T-cell (primary cell): ENCODE results near the gene NR5A2. TPM values are rescaled to one million over a fixed set of nuclear protein-coding genes. Genes with fewer than 3 reads are reported as not detected.
A peak's percentile ranks its signal among the peaks of the same experiment; 100 is the strongest.

ENCODE experiments used
- ATAC-seq, 4 experiments: fragments of 200-7000 bp in 3 of 4; fragments of 150-1000 bp in 1 of 4; cut with Tn5 transposase; replicated peaks in 1 of 4; 1 replicate in 3 of 4; 2 replicates in 1 of 4; pipeline ENCODE4 v1.10.0; 2021; ENCODE audit warnings: moderate library complexity in 3 of 4, mild to moderate bottlenecking in 2 of 4, moderate number of reproducible peaks in 1 of 4
- CTCF ChIA-PET, 2 donors: fragments of 300-600 bp; sonication (Branson Sonifier 250); formaldehyde crosslinking; loops; one replicate each; lab custom pipeline; 2022; ENCODE audit warnings: antibody characterized with exemption in 2 of 2; lab: Charles Lee
- POLR2A ChIA-PET, 2 donors: fragments of 300-600 bp; sonication (Branson Sonifier 250); formaldehyde crosslinking; loops; one replicate each; lab custom pipeline; 2022; ENCODE audit warnings: antibody characterized with exemption in 2 of 2; lab: Charles Lee
- DNase-seq, 35 experiments: peaks; one replicate each; pipeline versions ENCODE4 v3.0.0 to v3.0.0-alpha.2; 2013 to 2023
- H3K27ac ChIP-seq: one replicate; pipeline ENCODE4 v1.5.1; 2013; ENCODE audit warnings: low read length
- H3K27me3 ChIP-seq, 2 experiments: replicated peaks in 1 of 2; 1 replicate in 1 of 2; 2 replicates in 1 of 2; pipeline versions ENCODE4 v1.6.1 to v1.7.0; 2013; ENCODE audit warnings: low read length in 1 of 2, mixed read lengths in 1 of 2; ENCODE audit not compliant: control insufficient read depth in 2 of 2, insufficient read depth in 2 of 2; ENCODE audit errors: extremely low read depth in 1 of 2
- H3K36me3 ChIP-seq, 2 donors: 1 replicate in 1 of 2; 2 replicates in 1 of 2; pipeline versions ENCODE4 v1.6.1 to v1.7.0; 2013; ENCODE audit warnings: low read length in 1 of 2; ENCODE audit not compliant: control insufficient read depth in 2 of 2, insufficient read depth in 1 of 2; ENCODE audit errors: extremely low read depth in 1 of 2
- H3K4me1 ChIP-seq, 2 experiments: 1 replicate in 1 of 2; 2 replicates in 1 of 2; pipeline versions ENCODE4 v1.6.1 to v1.7.0; 2013; ENCODE audit warnings: low read length in 2 of 2, mixed read lengths in 1 of 2; ENCODE audit not compliant: insufficient read depth in 2 of 2, control insufficient read depth in 1 of 2; ENCODE audit errors: extremely low read depth in 1 of 2
- H3K4me3 ChIP-seq, 2 donors: 1 replicate in 1 of 2; 2 replicates in 1 of 2; pipeline versions ENCODE4 v1.5.1 to v1.7.0; 2013; ENCODE audit warnings: mild to moderate bottlenecking in 2 of 2, low read length in 1 of 2, moderate library complexity in 1 of 2; ENCODE audit not compliant: control insufficient read depth in 1 of 2; ENCODE audit errors: extremely low read depth in 1 of 2
- H3K9me3 ChIP-seq: 2 replicates; pipeline ENCODE4 v1.7.0; 2013
- H3K27ac Mint-ChIP-seq, 2 donors: one replicate each; pipeline ENCODE4 v1.8.0; 2020 to 2021; ENCODE audit warnings: mild to moderate bottlenecking in 2 of 2, mixed read lengths in 2 of 2
- H3K27me3 Mint-ChIP-seq, 2 donors: one replicate each; pipeline ENCODE4 v1.8.0; 2021 to 2022; ENCODE audit warnings: mixed read lengths in 2 of 2
- H3K36me3 Mint-ChIP-seq: one replicate; pipeline ENCODE4 v1.8.0; 2021; ENCODE audit warnings: mixed read lengths
- H3K4me1 Mint-ChIP-seq, 3 donors: one replicate each; pipeline ENCODE4 v1.8.0; 2020 to 2022; ENCODE audit warnings: mixed read lengths in 3 of 3, mild to moderate bottlenecking in 1 of 3
- H3K4me3 Mint-ChIP-seq, 3 donors: one replicate each; pipeline ENCODE4 v1.8.0; 2020 to 2022; ENCODE audit warnings: mild to moderate bottlenecking in 3 of 3, mixed read lengths in 3 of 3, moderate library complexity in 3 of 3
- H3K9me3 Mint-ChIP-seq, 3 donors: one replicate each; pipeline ENCODE4 v1.8.0; 2020 to 2022; ENCODE audit warnings: mixed read lengths in 3 of 3
- WGBS: methylation state at CpG from one replicate; pipeline ENCODE4 v1.1.5; 2013; ENCODE audit warnings: missing lambda C conversion rate; ENCODE audit not compliant: insufficient coverage; 5-methylcytosine and 5-hydroxymethylcytosine counted together
- total RNA-seq, 35 experiments: library from RNA in 6 of 35; stranded (reverse) in 6 of 35; fragments of 120-200 nt in 1 of 35; gene quantifications; one replicate each; pipeline versions ENCODE4 v1.2.1 to v1.2.4 and lab custom pipeline; 2013 to 2026

Gene NR5A2
- total RNA-seq, 5 donors from 2014 or later (not counting 1 experiment from before 2014, with no cell fraction given): 0.15 to 0.19 TPM; not detected in 3

DNA sequence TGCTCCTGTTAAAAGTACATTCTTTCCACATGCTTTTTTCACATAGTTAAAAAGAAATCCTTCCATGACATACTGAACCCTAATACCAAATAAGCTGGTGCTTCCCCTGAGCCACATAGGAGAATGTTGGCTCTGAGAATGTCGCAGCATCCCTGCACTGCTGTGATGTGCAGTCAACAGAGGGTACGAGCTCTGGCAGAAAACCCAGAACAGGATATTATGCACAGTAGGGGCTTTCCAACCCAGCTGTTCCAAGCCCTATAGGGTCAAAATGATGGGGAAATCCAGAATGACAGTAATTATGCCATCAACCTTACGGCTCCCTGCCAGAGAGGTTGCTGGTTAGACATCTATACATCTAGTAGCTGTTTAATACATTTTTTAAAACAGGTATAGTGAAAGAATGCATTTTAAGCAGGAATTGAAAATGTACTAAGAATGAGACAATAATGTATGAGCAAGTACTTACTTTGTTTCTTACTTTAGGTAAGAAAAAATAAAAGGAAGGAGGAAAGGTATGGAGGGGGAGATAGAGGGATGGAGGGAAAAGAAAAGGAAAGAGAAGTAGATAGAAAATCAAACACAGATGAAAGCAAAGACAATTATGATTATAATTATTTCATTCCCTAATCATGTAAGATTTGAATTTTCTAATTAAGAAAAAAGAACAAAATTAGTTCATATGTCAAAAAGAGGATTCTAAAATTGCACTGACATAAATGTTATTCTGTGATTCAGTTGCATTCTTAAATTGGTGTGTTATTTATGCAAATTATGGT is 126.0 kb downstream of the NR5A2 start:
- Histone ChIP-seq H3K9me3 (no peaks in the 10 kb centered on the region), H3K36me3 (no peaks in the 10 kb centered on the region), H3K4me3 (no peak overlapping the region), H3K4me1 (peaks cover 17 to 25% of the 10 kb centered on the region in 2 experiments), H3K27me3 (no peaks in the 10 kb centered on the region), H3K27ac (peak overlapping the region; percentile 70)
- WGBS: 0% methylated on average over 1 of the region's 3 CpGs
- Mint-ChIP-seq H3K4me1 (peaks cover 26 to 43% (median 27%) of the 10 kb centered on the region in 3 donors), H3K27me3 (no peaks in the 10 kb centered on the region), H3K27ac (peak overlapping the region; percentile 94), H3K36me3 (no peaks in the 10 kb centered on the region), H3K4me3 (peak overlapping the region; percentile 34 to 61 (median 35)), H3K9me3 (no peaks in the 10 kb centered on the region)
- POLR2A ChIA-PET: interaction anchor here in 1 of 2 donors (0.6 kb wide), 1 partner anchor 120 kb away, joined by 3 read pairs; no protein-coding TSS in a partner anchor
- CTCF ChIA-PET: interaction anchor here (0.5 to 1.2 kb wide), 3 partner anchors 13 to 1222 kb away, joined by 3 to 5 read pairs (median 3); no protein-coding TSS in a partner anchor
- DNase-seq: peak in 31 of 35 experiments; percentile 4 to 79 (median 50)
- ATAC-seq: peak; percentile 20 to 93 (median 30)

GRCh38 chr1:200154069-200154767 is 126.7 kb downstream of the NR5A2 start:
- H3K4me3 ChIP-seq: peak overlapping the region in 1 of 2 donors; percentile 38
- Mint-ChIP-seq H3K9me3 (no peaks in the 10 kb centered on the region), H3K36me3 (no peaks in the 10 kb centered on the region), H3K27me3 (no peaks in the 10 kb centered on the region), H3K4me3 (peak overlapping the region; percentile 10 to 68 (median 61)), H3K4me1 (peaks cover 26 to 43% (median 27%) of the 10 kb centered on the region in 3 donors), H3K27ac (peak overlapping the region; percentile 89)
- ATAC-seq: peak; percentile 77 to 99 (median 97)
- peaks cover 17 to 25% of the 10 kb centered on the region in 2 experiments for H3K4me1 ChIP-seq
- peak overlapping the region; percentile 70 for H3K27ac ChIP-seq
- peak; percentile 10 to 77 (median 46) for DNase-seq
- no peaks in the 10 kb centered on the region for H3K36me3 ChIP-seq
- H3K9me3 ChIP-seq: no peaks in the 10 kb centered on the region
- ChIA-PET CTCF (interaction anchor here in 1 of 2 donors (0.5 to 0.9 kb wide), 3 partner anchors 15 to 356 kb away, joined by 3 to 4 read pairs (median 3); no protein-coding TSS in a partner anchor), POLR2A (interaction anchor here in 1 of 2 donors (0.5 kb wide), 1 partner anchor 47 kb away, joined by 4 read pairs; no protein-coding TSS in a partner anchor)
- H3K27me3 ChIP-seq: peaks cover 0 to 3% of the 10 kb centered on the region in 2 experiments

DNA sequence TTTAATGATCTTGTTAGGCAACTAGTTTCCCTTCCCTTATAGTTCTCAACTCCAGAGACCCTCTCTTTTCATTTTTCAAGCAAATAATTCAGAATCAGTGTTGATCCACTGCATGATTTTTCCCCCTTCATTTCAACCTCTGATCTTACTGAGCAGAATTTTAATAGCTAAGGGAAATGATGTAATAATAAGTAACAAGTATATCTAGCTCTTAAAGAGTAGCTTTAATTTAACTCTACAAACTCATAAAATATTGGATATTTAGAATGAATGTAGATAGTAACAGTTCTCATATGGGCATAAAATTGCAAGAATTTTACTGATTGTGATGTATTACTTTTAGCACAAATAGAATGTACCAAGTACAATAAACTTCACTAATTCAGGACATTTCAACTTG is 130.2 kb downstream of the NR5A2 start:
- no peak overlapping the region for H3K4me3 Mint-ChIP-seq
- H3K36me3 Mint-ChIP-seq: no peaks in the 10 kb centered on the region
- H3K27ac ChIP-seq: no peak overlapping the region
- H3K27me3 Mint-ChIP-seq: no peaks in the 10 kb centered on the region
- no peak overlapping the region for H3K27ac Mint-ChIP-seq
- ChIA-PET CTCF (interaction anchor here (0.5 to 0.9 kb wide), 4 partner anchors 11 to 225 kb away, joined by 3 to 6 read pairs (median 4); no protein-coding TSS in a partner anchor), POLR2A (interaction anchor here in 1 of 2 donors (0.6 kb wide), 1 partner anchor 368 kb away, joined by 3 read pairs; no protein-coding TSS in a partner anchor)
- no peak overlapping the region for H3K4me3 ChIP-seq
- H3K27me3 ChIP-seq: peaks cover 0 to 3% of the 10 kb centered on the region in 2 experiments
- no peaks in the 10 kb centered on the region for H3K9me3 Mint-ChIP-seq
- H3K9me3 ChIP-seq: no peaks in the 10 kb centered on the region
- H3K4me1 Mint-ChIP-seq: peaks cover 20 to 23% (median 22%) of the 10 kb centered on the region in 3 donors
- no peak for DNase-seq
- H3K4me1 ChIP-seq: peaks cover 16 to 22% of the 10 kb centered on the region in 2 experiments
- no peak for ATAC-seq
- H3K36me3 ChIP-seq: no peaks in the 10 kb centered on the region

GRCh38 chr1:200161801-200162200 is 134.3 kb downstream of the NR5A2 start:
- H3K27me3 ChIP-seq: peaks cover 0 to 3% of the 10 kb centered on the region in 2 experiments
- Mint-ChIP-seq H3K9me3 (no peaks in the 10 kb centered on the region), H3K27me3 (no peaks in the 10 kb centered on the region), H3K4me3 (no peak overlapping the region), H3K4me1 (no peaks in the 10 kb centered on the region), H3K27ac (no peak overlapping the region), H3K36me3 (no peaks in the 10 kb centered on the region)
- no CpG with 5 or more reads among the region's 4 CpGs for WGBS
- ChIA-PET POLR2A (interaction anchor here in 1 of 2 donors (0.6 kb wide), 1 partner anchor 348 kb away, joined by 3 read pairs; no protein-coding TSS in a partner anchor), CTCF (no interaction called here)
- H3K9me3 ChIP-seq: no peaks in the 10 kb centered on the region
- no peak for ATAC-seq
- no peaks in the 10 kb centered on the region for H3K4me1 ChIP-seq
- no peaks in the 10 kb centered on the region for H3K36me3 ChIP-seq
- no peak overlapping the region for H3K27ac ChIP-seq
- H3K4me3 ChIP-seq: no peak overlapping the region
- DNase-seq: no peak

GRCh38 chr1:200162258-200162657 is 134.7 kb downstream of the NR5A2 start:
- CTCF ChIA-PET: no interaction called here
- DNase-seq (no peak), ATAC-seq (no peak)
- no peaks in the 10 kb centered on the region for H3K9me3 ChIP-seq
- POLR2A ChIA-PET: no interaction called here
- Mint-ChIP-seq H3K36me3 (no peaks in the 10 kb centered on the region), H3K4me3 (no peak overlapping the region), H3K27me3 (peaks cover 0 to under 1% of the 10 kb centered on the region in 2 donors), H3K4me1 (no peaks in the 10 kb centered on the region), H3K27ac (no peak overlapping the region), H3K9me3 (no peaks in the 10 kb centered on the region)
- no peak overlapping the region for H3K4me3 ChIP-seq
- H3K27me3 ChIP-seq: peaks cover 0 to 3% of the 10 kb centered on the region in 2 experiments
- no peaks in the 10 kb centered on the region for H3K4me1 ChIP-seq
- 98% methylated on average over 6 of the region's 6 CpGs for WGBS
- no peaks in the 10 kb centered on the region for H3K36me3 ChIP-seq
- no peak overlapping the region for H3K27ac ChIP-seq

DNA sequence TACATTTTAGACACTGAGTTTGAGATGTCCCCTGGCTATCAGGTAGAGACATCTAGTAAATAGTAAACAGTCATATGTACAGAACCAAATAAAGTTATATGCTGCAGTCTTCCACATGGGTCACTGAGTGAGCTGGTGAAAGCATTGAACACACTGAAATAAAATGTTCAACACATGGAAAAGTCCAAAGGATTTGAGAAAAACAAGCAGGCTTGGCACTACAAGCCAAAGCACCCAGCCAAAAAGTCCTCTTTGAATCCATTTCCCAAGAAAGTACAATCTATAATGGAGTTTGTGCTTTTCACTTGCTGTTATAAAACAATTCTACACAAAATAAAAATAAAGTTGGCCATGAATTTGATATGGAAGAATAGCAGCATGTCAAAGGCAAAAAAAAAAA is 135.4 kb downstream of the NR5A2 start:
- DNase-seq: no peak
- H3K4me3 Mint-ChIP-seq: no peak overlapping the region
- Histone ChIP-seq H3K27me3 (peaks cover 0 to 3% of the 10 kb centered on the region in 2 experiments), H3K27ac (no peak overlapping the region), H3K4me3 (no peak overlapping the region), H3K9me3 (no peaks in the 10 kb centered on the region), H3K4me1 (no peaks in the 10 kb centered on the region), H3K36me3 (no peaks in the 10 kb centered on the region)
- H3K27me3 Mint-ChIP-seq: peaks cover 0 to 3% of the 10 kb centered on the region in 2 donors
- H3K4me1 Mint-ChIP-seq: no peaks in the 10 kb centered on the region
- H3K36me3 Mint-ChIP-seq: no peaks in the 10 kb centered on the region
- ChIA-PET POLR2A (interaction anchor here in 1 of 2 donors (0.7 kb wide), 1 partner anchor 308 kb away, joined by 7 read pairs; no protein-coding TSS in a partner anchor), CTCF (interaction anchor here (0.7 kb wide), 3 partner anchors 61 to 517 kb away, joined by 3 to 5 read pairs (median 4); no protein-coding TSS in a partner anchor)
- no peak for ATAC-seq
- no peak overlapping the region for H3K27ac Mint-ChIP-seq
- H3K9me3 Mint-ChIP-seq: no peaks in the 10 kb centered on the region
